Keratinocyte (primary cell): Measurements from ENCODE around the gene SPOCK1. TPM values are rescaled to one million over a fixed set of nuclear protein-coding genes. Genes with fewer than 3 reads are reported as not detected.

ENCODE experiments used
- DNase-seq: peaks from one replicate; pipeline ENCODE4 v3.0.0-alpha.2; 2011; ENCODE audit warnings: low read depth, missing footprints, low spot score
- FAIRE-seq: peaks from 2 replicates; lab custom pipeline; 2011; peaks lifted over from hg19 to GRCh38; lab: Jason Lieb, UNC
- H2AFZ ChIP-seq: 2 replicates; pipeline ENCODE4 v1.6.0; 2012; ENCODE audit warnings: low read length, control low read depth, inconsistent platforms; ENCODE audit not compliant: control insufficient read depth
- H3K27ac ChIP-seq: 2 replicates; pipeline ENCODE4 v1.5.1; 2011; ENCODE audit warnings: low read length; ENCODE audit not compliant: control insufficient read depth, insufficient read depth
- H3K27me3 ChIP-seq: 3 replicates; pipeline ENCODE4 v1.6.0; 2011; ENCODE audit warnings: low read length; ENCODE audit not compliant: control insufficient read depth, insufficient read depth; ENCODE audit errors: extremely low read depth
- H3K36me3 ChIP-seq, 2 experiments: 2 replicates in 1 of 2; 3 replicates in 1 of 2; pipeline ENCODE4 v1.5.1; 2011; ENCODE audit warnings: low read length in 2 of 2, mild to moderate bottlenecking in 1 of 2; ENCODE audit not compliant: control insufficient read depth in 2 of 2, insufficient read depth in 2 of 2; ENCODE audit errors: extremely low read depth in 1 of 2
- H3K4me1 ChIP-seq: 3 replicates; pipeline ENCODE4 v1.5.1; 2011; ENCODE audit warnings: low read length; ENCODE audit not compliant: control insufficient read depth, insufficient read depth; ENCODE audit errors: extremely low read depth
- H3K4me2 ChIP-seq: 3 replicates; pipeline ENCODE4 v1.6.0; 2011; ENCODE audit warnings: low read depth, low read length; ENCODE audit not compliant: control insufficient read depth, insufficient read depth; ENCODE audit errors: extremely low read depth
- H3K4me3 ChIP-seq, 3 experiments: fragments of 200-600 bp in 1 of 3; sonication (generic) in 1 of 3; 2 replicates in 2 of 3; 3 replicates in 1 of 3; pipeline ENCODE4 v1.5.1; 2011 to 2016; ENCODE audit warnings: low read length in 3 of 3, mild to moderate bottlenecking in 3 of 3, control low read depth in 2 of 3, inconsistent platforms in 1 of 3, low read depth in 1 of 3, mixed read lengths in 1 of 3, mixed run types in 1 of 3, moderate library complexity in 1 of 3; ENCODE audit not compliant: control insufficient read depth in 2 of 3, insufficient read depth in 2 of 3; ENCODE audit errors: extremely low read depth in 1 of 3
- H3K79me2 ChIP-seq: 2 replicates; pipeline ENCODE4 v1.6.0; 2012; ENCODE audit warnings: low read length; ENCODE audit not compliant: control insufficient read depth, insufficient read depth
- H3K9ac ChIP-seq: 3 replicates; pipeline ENCODE4 v1.6.0; 2011; ENCODE audit warnings: low read length; ENCODE audit not compliant: control insufficient read depth, insufficient read depth; ENCODE audit errors: extremely low read depth
- H3K9me1 ChIP-seq: 3 replicates; pipeline ENCODE4 v1.6.0; 2011; ENCODE audit warnings: low read length; ENCODE audit not compliant: control insufficient read depth, insufficient read depth; ENCODE audit errors: extremely low read depth
- H3K9me3 ChIP-seq: 2 replicates; pipeline ENCODE4 v1.5.1; 2012; ENCODE audit warnings: low read depth, low read length; ENCODE audit not compliant: control insufficient read depth
- H4K20me1 ChIP-seq: 3 replicates; pipeline ENCODE4 v1.6.0; 2011; ENCODE audit warnings: low read length; ENCODE audit not compliant: control insufficient read depth, insufficient read depth; ENCODE audit errors: extremely low read depth
- EZH2 ChIP-seq: IDR thresholded peaks from one replicate; pipeline ENCODE4 v1.6.1; 2012; ENCODE audit warnings: inconsistent platforms, mild to moderate bottlenecking, low read length, moderate library complexity
- dilution Hi-C: fragments of 300-500 bp; cut with MboI; formaldehyde crosslinking; loops from one replicate; pipeline ENCODE4 v1.7.0; 2020; ENCODE audit warnings: low sequenced_read_pairs; ENCODE audit not compliant: extremely low pct_ligation_motif_present
- polyA plus RNA-seq, 5 experiments: library from polyadenylated mRNA; depleted of rRNA in 3 of 5; stranded (reverse) in 3 of 5; stranded (forward) in 1 of 5; unstranded in 1 of 5; fragments of >200 nt; gene quantifications; 1 replicate in 1 of 5; 2 replicates in 3 of 5; 3 replicates in 1 of 5; pipeline versions ENCODE4 v1.2.1 to v1.2.3, GENCODE V29; 2011 to 2012; ENCODE audit warnings: missing spikeins in 2 of 5, low read depth in 1 of 5, low replicate concordance in 1 of 5
- TF ChIP-seq, protein P1 (sequence below), 3 experiments: IDR thresholded peaks in 1 of 3; conservative IDR thresholded peaks in 1 of 3; optimal IDR thresholded peaks in 1 of 3; 2 replicates in 2 of 3; 3 replicates in 1 of 3; pipeline versions ENCODE3 to v1.5.1; 2011; ENCODE audit warnings: low read length in 3 of 3, mild to moderate bottlenecking in 3 of 3, moderate library complexity in 2 of 3, control low read depth in 1 of 3, inconsistent platforms in 1 of 3; ENCODE audit not compliant: insufficient read depth in 2 of 3; ENCODE audit errors: extremely low read depth in 1 of 3

The SPOCK1 gene
- polyA plus RNA-seq, 1 donor (not counting 4 experiments of a cell fraction or from before 2014, with no cell fraction given) = 5.5 TPM

DNA sequence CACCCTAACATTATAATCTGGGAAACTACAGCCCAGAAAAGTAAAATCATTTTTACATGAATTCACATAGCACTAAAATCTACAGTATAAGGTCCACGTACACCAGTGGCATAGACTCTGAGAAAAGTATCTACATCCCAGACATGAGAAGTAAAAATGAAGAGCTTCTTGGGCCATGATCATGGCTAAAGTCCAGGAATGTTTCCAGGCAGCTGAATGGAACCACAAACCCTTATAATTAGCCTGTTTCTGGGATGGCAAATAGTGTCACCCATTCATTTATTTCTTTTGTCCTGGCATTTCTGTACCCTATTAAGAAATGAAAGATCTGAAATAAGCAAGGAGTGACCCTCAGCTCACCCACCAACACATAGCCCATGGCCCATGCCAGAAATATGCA, 217.9 kb downstream of the SPOCK1 start:
- Histone ChIP-seq H3K27ac (no peak overlapping the region), H3K9ac (no peak overlapping the region), H3K36me3 (no peaks in the 10 kb centered on the region), H3K79me2 (no peaks in the 10 kb centered on the region), H3K4me1 (no peaks in the 10 kb centered on the region), H4K20me1 (no peaks in the 10 kb centered on the region), H3K9me1 (no peaks in the 10 kb centered on the region), H3K4me3 (no peak overlapping the region), H3K27me3 (no peaks in the 10 kb centered on the region), H2AFZ (no peak overlapping the region), H3K4me2 (no peak overlapping the region), H3K9me3 (no peaks in the 10 kb centered on the region)
- TF ChIP-seq, protein P1, sequence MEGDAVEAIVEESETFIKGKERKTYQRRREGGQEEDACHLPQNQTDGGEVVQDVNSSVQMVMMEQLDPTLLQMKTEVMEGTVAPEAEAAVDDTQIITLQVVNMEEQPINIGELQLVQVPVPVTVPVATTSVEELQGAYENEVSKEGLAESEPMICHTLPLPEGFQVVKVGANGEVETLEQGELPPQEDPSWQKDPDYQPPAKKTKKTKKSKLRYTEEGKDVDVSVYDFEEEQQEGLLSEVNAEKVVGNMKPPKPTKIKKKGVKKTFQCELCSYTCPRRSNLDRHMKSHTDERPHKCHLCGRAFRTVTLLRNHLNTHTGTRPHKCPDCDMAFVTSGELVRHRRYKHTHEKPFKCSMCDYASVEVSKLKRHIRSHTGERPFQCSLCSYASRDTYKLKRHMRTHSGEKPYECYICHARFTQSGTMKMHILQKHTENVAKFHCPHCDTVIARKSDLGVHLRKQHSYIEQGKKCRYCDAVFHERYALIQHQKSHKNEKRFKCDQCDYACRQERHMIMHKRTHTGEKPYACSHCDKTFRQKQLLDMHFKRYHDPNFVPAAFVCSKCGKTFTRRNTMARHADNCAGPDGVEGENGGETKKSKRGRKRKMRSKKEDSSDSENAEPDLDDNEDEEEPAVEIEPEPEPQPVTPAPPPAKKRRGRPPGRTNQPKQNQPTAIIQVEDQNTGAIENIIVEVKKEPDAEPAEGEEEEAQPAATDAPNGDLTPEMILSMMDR (optimal IDR thresholded peaks at IDR 0.05 in 1 of 3, IDR thresholded peaks at IDR 0.05 in 1 of 3, conservative IDR thresholded peaks at IDR 0.05 in 1 of 3; ENCODE audit: extremely low read depth in 1 of 3, insufficient read depth in 2 of 3, low read length in 3 of 3) = no peak
- no peak for TF ChIP-seq EZH2
- dilution Hi-C loops = no loop called here
- DNase-seq (no peak), FAIRE-seq (no peak)

DNA sequence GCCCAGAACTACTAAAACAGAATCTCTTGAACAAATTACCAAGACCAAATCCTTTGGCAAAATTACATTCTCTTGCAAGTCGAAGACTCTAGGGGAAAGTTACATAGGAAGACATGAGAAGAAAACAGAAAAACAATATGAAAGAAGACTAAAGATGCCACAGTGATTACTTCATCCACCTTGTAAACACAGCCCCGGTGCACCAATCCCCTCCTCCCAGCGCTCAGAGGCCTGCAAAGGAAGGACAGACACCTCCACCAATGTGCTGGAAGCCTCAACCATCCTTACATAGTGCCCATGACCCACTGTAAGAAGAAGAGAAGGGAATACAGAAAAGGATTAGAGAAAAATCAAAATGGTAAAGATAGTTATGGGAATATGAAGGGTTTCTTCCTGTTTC, 218.5 kb downstream of the SPOCK1 start:
- no peak overlapping the region for H3K9ac ChIP-seq
- no peaks in the 10 kb centered on the region for H3K27me3 ChIP-seq
- no peaks in the 10 kb centered on the region for H3K9me3 ChIP-seq
- no peak for DNase-seq
- H3K4me2 ChIP-seq = no peak overlapping the region
- no peaks in the 10 kb centered on the region for H3K79me2 ChIP-seq
- H2AFZ ChIP-seq = no peak overlapping the region
- H3K9me1 ChIP-seq = no peaks in the 10 kb centered on the region
- no peaks in the 10 kb centered on the region for H3K36me3 ChIP-seq
- no peaks in the 10 kb centered on the region for H3K4me1 ChIP-seq
- H3K4me3 ChIP-seq = no peak overlapping the region
- no peak overlapping the region for H3K27ac ChIP-seq
- TF ChIP-seq, protein P1 (optimal IDR thresholded peaks at IDR 0.05 in 1 of 3, IDR thresholded peaks at IDR 0.05 in 1 of 3, conservative IDR thresholded peaks at IDR 0.05 in 1 of 3; ENCODE audit: extremely low read depth in 1 of 3, insufficient read depth in 2 of 3, low read length in 3 of 3) = no peak
- TF ChIP-seq EZH2 = no peak
- dilution Hi-C loops = no loop called here
- FAIRE-seq = no peak
- no peaks in the 10 kb centered on the region for H4K20me1 ChIP-seq
